Esophagus muscularis mucosa (tissue), 4 donors: ENCODE measurements around the gene ANKRD33B. TPM values are rescaled to one million over a fixed set of nuclear protein-coding genes. Genes with fewer than 3 reads are reported as not detected.

Experiments used
- DNase-seq: peaks from one replicate; pipeline ENCODE4 v3.0.0-alpha.2; 2017; ENCODE audit errors: extremely low spot score
- H3K27ac ChIP-seq, 4 donors: fragments of 200-600 bp; sonication (generic); replicated peaks in 1 of 4; 1 replicate in 3 of 4; 2 replicates in 1 of 4; pipeline ENCODE4 v1.5.1; 2016 to 2019; ENCODE audit warnings: mild to moderate bottlenecking in 1 of 4
- H3K27me3 ChIP-seq, 4 donors: fragments of 200-600 bp; sonication (generic); one replicate each; pipeline versions ENCODE4 v1.5.1 to v1.6.0; 2016 to 2019
- H3K36me3 ChIP-seq, 4 donors: fragments of 200-600 bp; sonication (generic); one replicate each; pipeline ENCODE4 v1.5.1; 2016 to 2019
- H3K4me1 ChIP-seq, 4 donors: fragments of 200-600 bp; sonication (generic); one replicate each; pipeline ENCODE4 v1.5.1; 2016 to 2019
- H3K4me3 ChIP-seq, 4 donors: fragments of 200-600 bp; sonication (generic); 1 replicate in 2 of 4; 2 replicates in 2 of 4; pipeline ENCODE4 v1.5.1; 2016 to 2019; ENCODE audit warnings: mild to moderate bottlenecking in 4 of 4, moderate library complexity in 1 of 4
- H3K9me3 ChIP-seq, 4 donors: fragments of 200-600 bp; sonication (generic); 1 replicate in 3 of 4; 2 replicates in 1 of 4; pipeline ENCODE4 v1.5.1; 2016 to 2019
- CTCF ChIP-seq, 3 experiments: fragments of 200-600 bp in 2 of 3; fragments of 450-650 bp in 1 of 3; sonication (generic) in 2 of 3; IDR thresholded peaks; one replicate each; pipeline ENCODE4 v1.5.1; 2017 to 2019; ENCODE audit warnings: antibody characterized with exemption in 3 of 3, mild to moderate bottlenecking in 2 of 3, moderate library complexity in 1 of 3
- EP300 ChIP-seq: sonication (generic); formaldehyde crosslinking; IDR thresholded peaks from one replicate; pipeline ENCODE4 v1.6.1; 2017; ENCODE audit warnings: antibody characterized with exemption
- POLR2A ChIP-seq: fragments of 450-650 bp; IDR thresholded peaks from one replicate; pipeline ENCODE4 v1.6.1; 2017; ENCODE audit warnings: antibody characterized with exemption, moderate library complexity, mild to moderate bottlenecking, low read depth
- POLR2AphosphoS5 ChIP-seq, 2 donors: sonication (generic); formaldehyde crosslinking; IDR thresholded peaks; one replicate each; pipeline ENCODE4 v1.6.1; 2017; ENCODE audit warnings: antibody characterized with exemption in 2 of 2
- WGBS: methylation state at CpG from one replicate; pipeline ENCODE4 v1.1.5; 2018; 5-methylcytosine and 5-hydroxymethylcytosine counted together
- intact Hi-C: fragments of 100-400 bp; cut with DNase I; formaldehyde crosslinking; loops from one replicate; pipeline ENCODE4 v1.15.1; 2023
- total RNA-seq, 4 donors: library from RNA; depleted of rRNA; stranded (reverse); fragments of >200 nt; gene quantifications; one replicate each; pipeline versions ENCODE4 v1.1.0 to v1.2.1, GENCODE V29; 2016

ANKRD33B gene
- total RNA-seq, 4 donors from 2014 or later = 4.6 to 8.2 (median 6.7) TPM

GRCh38 chr5:10695759-10696543, 132.1 kb downstream of the ANKRD33B start:
- Histone ChIP-seq H3K27ac (no peak overlapping the region), H3K9me3 (no peaks in the 10 kb centered on the region), H3K27me3 (no peaks in the 10 kb centered on the region), H3K4me3 (no peak overlapping the region), H3K36me3 (peaks cover 0 to 5% (median 0%) of the 10 kb centered on the region in 4 donors), H3K4me1 (peaks cover 5 to 17% (median 12%) of the 10 kb centered on the region in 4 donors)
- no peak for TF ChIP-seq POLR2A
- no peak for TF ChIP-seq EP300
- no peak for TF ChIP-seq CTCF (IDR thresholded peaks at IDR 0.05)
- no peak for TF ChIP-seq POLR2AphosphoS5 (IDR thresholded peaks at IDR 0.05)
- intact Hi-C loops = loop anchor here (5.0 kb wide), 1 partner anchor 486 kb away; no protein-coding TSS in a partner anchor
- DNase-seq = no peak
- WGBS = 71% methylated on average over 7 of the region's 7 CpGs

GRCh38 chr5:10699281-10699874, 135.5 kb downstream of the ANKRD33B start:
- intact Hi-C loops = loop anchor here (5.0 kb wide), 1 partner anchor 483 kb away; no protein-coding TSS in a partner anchor
- Histone ChIP-seq H3K27me3 (no peaks in the 10 kb centered on the region), H3K4me3 (no peak overlapping the region), H3K36me3 (peaks cover 0 to 5% (median 0%) of the 10 kb centered on the region in 4 donors), H3K27ac (no peak overlapping the region), H3K4me1 (peaks cover 25 to 38% (median 30%) of the 10 kb centered on the region in 4 donors), H3K9me3 (no peaks in the 10 kb centered on the region)
- TF ChIP-seq POLR2A = no peak
- no peak for TF ChIP-seq EP300
- TF ChIP-seq POLR2AphosphoS5 (IDR thresholded peaks at IDR 0.05) = no peak
- no peak for TF ChIP-seq CTCF (IDR thresholded peaks at IDR 0.05)
- no peak for DNase-seq
- WGBS = 83% methylated on average over 5 of the region's 5 CpGs

GRCh38 chr5:10699987-10700386, 136.1 kb downstream of the ANKRD33B start:
- Histone ChIP-seq H3K27ac (no peak overlapping the region), H3K36me3 (peaks cover 0 to 5% (median 0%) of the 10 kb centered on the region in 4 donors), H3K27me3 (no peaks in the 10 kb centered on the region), H3K4me3 (no peak overlapping the region), H3K9me3 (no peaks in the 10 kb centered on the region), H3K4me1 (peaks cover 26 to 37% (median 33%) of the 10 kb centered on the region in 4 donors)
- DNase-seq = no peak
- intact Hi-C loops = loop anchor here (5.0 kb wide), 1 partner anchor 482 kb away; no protein-coding TSS in a partner anchor
- TF ChIP-seq POLR2AphosphoS5 (IDR thresholded peaks at IDR 0.05) = no peak
- WGBS = 83% methylated on average over 8 of the region's 8 CpGs

- TF ChIP-seq POLR2AphosphoS5 (IDR thresholded peaks at IDR 0.05) = no peak
- TF ChIP-seq POLR2A = no peak
- no peak for TF ChIP-seq CTCF (IDR thresholded peaks at IDR 0.05)
- no peak for TF ChIP-seq EP300
- intact Hi-C loops = no loop called here
- no peak overlapping the region for H3K27ac ChIP-seq
- DNase-seq = no peak
- no peaks in the 10 kb centered on the region for H3K9me3 ChIP-seq
- H3K27me3 ChIP-seq = no peaks in the 10 kb centered on the region
- WGBS = 89% methylated on average over 4 of the region's 7 CpGs
- peaks cover 25 to 31% (median 30%) of the 10 kb centered on the region in 4 donors for H3K4me1 ChIP-seq
- H3K36me3 ChIP-seq = peaks cover 0 to 5% (median 0%) of the 10 kb centered on the region in 4 donors
- no peak overlapping the region for H3K4me3 ChIP-seq
These were observed 136.6 kb downstream of the ANKRD33B start for GRCh38 chr5:10700516-10700915.

GRCh38 chr5:10701567-10702039, 137.7 kb downstream of the ANKRD33B start:
- 59% methylated on average over 6 of the region's 6 CpGs for WGBS
- Histone ChIP-seq H3K27ac (no peak overlapping the region), H3K9me3 (no peaks in the 10 kb centered on the region), H3K4me3 (no peak overlapping the region), H3K36me3 (peaks cover 0 to 5% (median 0%) of the 10 kb centered on the region in 4 donors), H3K4me1 (peaks cover 24 to 30% (median 28%) of the 10 kb centered on the region in 4 donors), H3K27me3 (no peaks in the 10 kb centered on the region)
- DNase-seq = no peak
- peak in 2 of 3 experiments; percentile 67 to 80 for TF ChIP-seq CTCF (IDR thresholded peaks at IDR 0.05)
- TF ChIP-seq EP300 = no peak
- intact Hi-C loops = no loop called here
